Measurements from ENCODE around the gene RNU1-3.
"Not testable (repeated sequence)": the region's sequence is repeated elsewhere in the genome, so short reads cannot be mapped to it uniquely, and the experiment has no call there.

DNA sequence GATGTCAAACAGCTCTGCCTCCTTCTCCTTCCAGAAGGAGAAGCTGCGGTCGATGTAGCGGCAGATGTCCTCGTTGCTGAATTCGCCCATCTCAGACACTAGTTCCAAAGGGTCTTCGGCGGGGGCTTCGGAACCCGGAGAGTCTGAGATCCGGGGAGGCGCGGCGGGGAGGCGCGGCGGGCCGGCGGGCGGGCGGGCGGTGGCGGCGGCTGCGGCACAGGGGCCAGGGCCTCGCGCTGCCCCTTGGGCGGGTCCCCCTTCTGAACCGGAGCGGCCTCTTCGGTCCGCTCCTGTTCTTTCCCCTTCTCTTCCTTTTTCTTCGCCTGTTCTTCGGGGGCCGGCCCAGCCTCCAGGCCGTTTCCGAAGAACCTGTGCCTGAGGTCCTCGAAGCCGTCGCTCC, 25.5 kb upstream of the RNU1-3 start:
- TF ChIP-seq, protein P1, sequence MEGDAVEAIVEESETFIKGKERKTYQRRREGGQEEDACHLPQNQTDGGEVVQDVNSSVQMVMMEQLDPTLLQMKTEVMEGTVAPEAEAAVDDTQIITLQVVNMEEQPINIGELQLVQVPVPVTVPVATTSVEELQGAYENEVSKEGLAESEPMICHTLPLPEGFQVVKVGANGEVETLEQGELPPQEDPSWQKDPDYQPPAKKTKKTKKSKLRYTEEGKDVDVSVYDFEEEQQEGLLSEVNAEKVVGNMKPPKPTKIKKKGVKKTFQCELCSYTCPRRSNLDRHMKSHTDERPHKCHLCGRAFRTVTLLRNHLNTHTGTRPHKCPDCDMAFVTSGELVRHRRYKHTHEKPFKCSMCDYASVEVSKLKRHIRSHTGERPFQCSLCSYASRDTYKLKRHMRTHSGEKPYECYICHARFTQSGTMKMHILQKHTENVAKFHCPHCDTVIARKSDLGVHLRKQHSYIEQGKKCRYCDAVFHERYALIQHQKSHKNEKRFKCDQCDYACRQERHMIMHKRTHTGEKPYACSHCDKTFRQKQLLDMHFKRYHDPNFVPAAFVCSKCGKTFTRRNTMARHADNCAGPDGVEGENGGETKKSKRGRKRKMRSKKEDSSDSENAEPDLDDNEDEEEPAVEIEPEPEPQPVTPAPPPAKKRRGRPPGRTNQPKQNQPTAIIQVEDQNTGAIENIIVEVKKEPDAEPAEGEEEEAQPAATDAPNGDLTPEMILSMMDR (IDR thresholded peaks at IDR 0.05; ENCODE audit: poor library complexity), result not testable (repeated sequence)
- TF ChIP-seq EZH2phosphoT487 (IDR thresholded peaks at IDR 0.05; ENCODE audit: low read depth, severe bottlenecking, unreplicated experiment); EZH2 (IDR thresholded peaks at IDR 0.05; ENCODE audit: borderline replicate concordance): not testable (repeated sequence)
